ENCODE data around the gene NIT2.
"Not testable (repeated sequence)": the region's sequence is repeated elsewhere in the genome, so short reads cannot be mapped to it uniquely, and the experiment has no call there.

The NIT2 gene, protein sequence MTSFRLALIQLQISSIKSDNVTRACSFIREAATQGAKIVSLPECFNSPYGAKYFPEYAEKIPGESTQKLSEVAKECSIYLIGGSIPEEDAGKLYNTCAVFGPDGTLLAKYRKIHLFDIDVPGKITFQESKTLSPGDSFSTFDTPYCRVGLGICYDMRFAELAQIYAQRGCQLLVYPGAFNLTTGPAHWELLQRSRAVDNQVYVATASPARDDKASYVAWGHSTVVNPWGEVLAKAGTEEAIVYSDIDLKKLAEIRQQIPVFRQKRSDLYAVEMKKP

DNA sequence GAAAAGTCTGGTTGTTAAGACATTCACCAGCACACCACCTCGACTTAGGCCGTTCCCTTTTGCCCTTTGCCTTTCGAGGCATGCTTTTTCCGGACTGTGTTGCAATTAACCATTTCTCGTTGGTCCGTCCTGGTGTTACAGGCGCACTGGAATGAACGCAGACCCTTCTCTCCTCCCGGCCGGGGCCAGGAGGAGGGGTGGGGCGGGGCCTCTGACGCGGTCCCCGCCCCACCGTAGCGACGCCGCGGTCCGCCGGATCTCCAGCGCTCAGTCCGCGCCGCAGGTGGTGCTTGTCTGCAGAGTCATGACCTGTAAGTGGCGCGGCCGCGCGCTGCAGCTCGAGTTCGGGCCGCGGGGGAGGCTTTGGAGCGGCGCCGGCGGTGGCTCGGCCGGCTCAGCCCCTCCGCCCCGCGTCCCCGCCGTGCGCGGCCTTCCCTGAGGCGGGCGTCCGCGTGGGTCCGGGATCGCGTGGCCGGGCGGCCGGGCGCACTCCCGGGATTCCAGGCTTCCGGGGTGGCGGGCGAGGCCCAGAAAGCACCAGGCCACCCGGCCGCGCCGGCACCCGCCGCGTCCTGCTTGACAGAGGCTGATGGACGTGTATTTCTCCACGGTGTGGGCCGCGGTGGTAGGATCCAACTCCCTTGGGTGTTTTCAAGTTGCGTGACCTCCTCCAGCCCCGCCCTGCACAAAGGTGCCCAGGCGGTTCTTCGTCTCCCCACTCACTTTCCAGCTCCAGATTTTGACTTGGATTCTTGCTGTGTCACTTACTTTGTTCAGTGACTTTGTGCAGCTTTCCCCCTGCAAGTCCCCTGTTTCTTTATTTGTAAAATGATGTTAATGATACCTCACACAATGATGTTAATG lies at the start of gene NIT2:
TSS of gene NIT2 (plus strand) at position 270 of the 864 bp plus-strand sequence. CDS start at position 305, 35 bp downstream.
- DNase-seq (ENCODE audit: low spot score): peak; percentile 75

- DNase-seq (ENCODE audit: low spot score): no peak
Measured at GRCh38 chr3:100288288-100288894, 46.2 kb upstream of the NIT2 start.

GRCh38 chr3:100289339-100289738 lies 45.2 kb upstream of the NIT2 start:
- no peak for DNase-seq (ENCODE audit: low spot score)

GRCh38 chr3:100295089-100295488 lies 39.5 kb upstream of the NIT2 start:
- DNase-seq (ENCODE audit: low spot score): no peak

DNA sequence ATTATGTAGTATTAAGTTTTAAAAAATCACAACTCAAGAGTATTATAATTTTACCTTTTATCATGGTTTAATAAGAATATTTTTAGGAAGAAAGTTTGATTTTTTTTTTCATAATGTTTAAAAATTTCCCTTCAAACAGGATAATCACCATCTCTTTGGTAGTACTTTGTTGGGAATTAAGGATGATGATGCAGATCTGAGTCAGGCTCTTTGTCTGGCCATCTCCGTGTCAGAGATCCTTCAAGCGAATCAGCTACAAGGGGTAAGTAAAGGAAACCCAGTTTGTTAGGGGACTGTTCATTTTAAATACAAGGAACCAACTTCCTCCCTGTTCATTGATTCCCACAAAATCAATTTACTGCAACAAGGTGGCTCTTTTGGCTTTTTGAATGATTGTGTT lies 36.8 kb upstream of the NIT2 start:
- no peak for DNase-seq (ENCODE audit: low spot score)

GRCh38 chr3:100299016-100299415 lies 35.5 kb upstream of the NIT2 start:
- no peak for DNase-seq (ENCODE audit: low spot score)

GRCh38 chr3:100306695-100307094 lies 27.9 kb upstream of the NIT2 start:
- DNase-seq (ENCODE audit: low spot score): no peak

DNA sequence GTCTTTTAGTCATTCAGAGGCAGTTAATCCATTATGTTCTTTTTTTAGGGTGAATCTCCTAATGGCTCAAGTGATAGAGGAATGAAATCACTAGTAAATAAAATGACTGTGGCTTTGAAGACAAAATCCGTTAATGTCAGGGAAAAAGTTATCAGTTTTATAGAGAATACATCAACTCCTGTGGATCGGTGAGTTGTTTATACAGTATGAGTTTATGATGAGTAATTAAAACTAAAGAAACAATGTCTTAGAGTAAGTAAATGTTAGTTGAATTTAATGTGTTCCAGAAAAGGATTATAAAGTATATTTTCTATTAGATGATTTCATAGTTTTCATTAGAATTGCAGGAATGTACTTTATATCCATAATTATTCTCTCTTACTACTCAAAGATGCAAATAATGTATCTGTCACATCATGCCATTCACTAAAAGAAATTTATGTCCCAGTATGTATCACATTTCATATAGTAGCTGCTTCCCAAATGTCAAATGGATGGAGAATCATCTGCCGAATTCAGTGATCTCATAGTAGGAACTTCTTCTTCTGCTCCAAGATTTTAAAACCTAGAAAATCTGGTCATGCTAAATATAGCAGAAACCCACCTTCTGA lies 24.1 kb upstream of the NIT2 start:
- no peak for DNase-seq (ENCODE audit: low spot score)

- no peak for DNase-seq (ENCODE audit: low spot score)
Measured at GRCh38 chr3:100311011-100311410, 23.5 kb upstream of the NIT2 start.

DNA sequence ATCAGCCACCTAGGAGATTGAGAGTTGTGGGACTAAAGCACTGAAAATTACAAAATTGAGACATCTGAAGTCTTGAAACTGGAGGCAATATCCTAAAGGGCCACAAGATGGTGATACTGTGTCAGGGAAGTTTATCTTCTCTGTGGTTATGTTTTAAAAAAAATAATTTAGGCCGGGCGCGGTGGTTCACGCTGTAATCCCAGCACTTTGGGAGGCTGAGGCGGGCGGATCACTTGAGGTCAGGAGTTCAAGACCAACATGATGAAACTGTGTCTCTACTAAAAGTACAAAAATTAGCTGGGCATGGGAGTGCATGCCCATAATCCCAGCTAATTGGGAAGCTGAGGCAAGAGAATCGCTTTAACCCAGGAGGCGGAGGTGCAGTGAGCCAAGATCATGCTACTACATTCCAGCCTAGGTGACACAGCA lies 17.9 kb upstream of the NIT2 start:
- DNase-seq (ENCODE audit: low spot score): peak; percentile 21

- DNase-seq (ENCODE audit: low spot score): no peak
Measured at GRCh38 chr3:100317912-100318311, 16.6 kb upstream of the NIT2 start.

DNA sequence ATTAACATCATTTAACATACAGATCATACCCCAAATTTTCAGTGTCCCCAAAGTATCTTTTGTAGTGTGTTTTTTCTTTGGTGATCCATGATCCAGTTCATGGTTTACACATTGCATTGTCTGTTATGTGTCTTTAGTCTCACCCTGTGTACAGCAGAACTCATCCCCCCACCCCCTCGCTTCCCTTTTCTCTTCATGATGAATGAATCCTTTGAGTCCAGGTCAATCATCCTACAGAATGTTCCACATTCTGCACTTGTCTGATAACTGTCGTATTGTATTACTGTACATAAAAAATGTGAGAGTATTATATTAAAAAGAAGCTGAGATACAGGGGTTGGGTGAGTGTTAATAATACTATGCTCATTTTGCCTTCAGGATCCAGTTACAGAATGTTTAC lies 14.6 kb upstream of the NIT2 start:
- DNase-seq (ENCODE audit: low spot score): no peak

DNA sequence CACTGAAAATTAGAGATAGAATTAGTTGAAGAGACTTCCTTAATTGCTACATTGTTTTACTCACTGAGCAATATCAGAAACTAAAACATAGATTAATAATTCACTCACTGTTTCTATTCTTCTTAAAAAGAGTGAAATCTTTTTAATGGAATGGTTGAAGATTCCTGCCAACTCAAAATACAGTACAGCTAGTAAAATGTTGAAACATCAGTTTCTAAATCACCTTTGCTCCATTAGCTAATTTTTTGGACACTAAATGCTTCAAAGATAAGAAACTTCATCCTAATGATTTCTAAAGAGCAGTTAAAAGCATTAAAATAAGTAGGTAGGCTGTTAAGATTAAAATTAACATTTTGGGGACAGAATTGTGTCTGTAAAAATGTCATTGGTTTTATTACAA lies 10.5 kb upstream of the NIT2 start:
- no peak for DNase-seq (ENCODE audit: low spot score)

GRCh38 chr3:100325827-100326226 lies 8.7 kb upstream of the NIT2 start:
- no peak for DNase-seq (ENCODE audit: low spot score)

DNA sequence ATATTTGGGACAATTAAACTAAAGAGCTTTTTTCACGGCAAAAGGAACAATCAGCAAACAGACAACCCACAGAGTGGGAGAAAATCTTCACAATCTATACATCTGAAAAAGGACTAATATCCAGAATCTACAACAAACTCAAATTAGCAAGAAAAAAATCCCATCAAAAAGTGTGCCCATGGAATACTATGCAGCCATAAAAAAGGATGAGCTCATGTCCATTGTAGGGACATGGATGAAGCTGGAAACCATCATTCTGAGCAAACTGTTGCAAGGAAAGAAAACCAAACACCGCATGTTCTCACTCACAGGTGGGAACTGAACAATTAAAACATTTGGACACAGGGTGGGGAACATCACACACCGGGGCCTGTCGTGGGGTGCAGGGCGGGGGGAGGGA lies 7.2 kb upstream of the NIT2 start:
- not testable (repeated sequence) for DNase-seq (ENCODE audit: low spot score)

- no peak for DNase-seq (ENCODE audit: low spot score)
Measured at GRCh38 chr3:100329800-100330489, 4.6 kb upstream of the NIT2 start.

DNA sequence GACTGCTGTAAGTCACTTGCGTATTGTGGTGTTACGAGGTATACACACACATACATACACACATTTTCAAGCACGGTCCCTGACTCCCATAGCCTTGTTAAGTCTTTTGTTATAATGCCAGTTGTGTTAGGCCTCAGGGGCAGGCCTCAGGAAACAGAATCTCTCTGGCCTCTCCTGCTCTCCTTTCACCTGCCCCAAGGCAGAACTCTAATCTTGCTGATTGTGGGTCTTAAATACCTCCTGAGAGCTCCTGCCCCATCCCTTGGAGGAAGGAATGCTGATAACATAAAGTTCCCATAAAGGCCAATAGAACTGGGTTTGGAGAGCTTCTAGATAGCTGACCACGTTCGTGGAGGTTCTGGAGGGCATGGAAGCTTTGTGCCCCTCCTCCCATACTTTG lies 3.9 kb upstream of the NIT2 start:
- DNase-seq (ENCODE audit: low spot score): no peak

DNA sequence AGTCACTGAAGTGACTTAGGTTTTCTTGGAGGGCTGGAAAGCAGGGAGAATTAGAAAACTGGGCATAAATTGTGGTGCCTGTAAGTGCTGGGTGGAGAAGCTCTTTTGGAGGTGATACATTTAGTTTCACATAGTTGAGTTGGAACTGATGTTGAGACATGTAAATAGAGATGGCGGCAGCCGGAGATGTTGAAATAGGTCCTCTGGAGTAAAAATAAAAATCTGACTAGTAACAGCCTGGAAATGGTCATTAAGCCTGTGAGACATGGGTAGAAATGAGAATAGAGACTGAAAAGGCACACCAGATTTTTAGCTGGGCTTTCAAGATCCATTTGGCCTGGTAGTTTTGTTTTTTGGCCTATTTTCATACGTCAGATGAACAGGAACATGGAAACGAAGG lies 2.9 kb upstream of the NIT2 start:
- DNase-seq (ENCODE audit: low spot score): no peak

DNA sequence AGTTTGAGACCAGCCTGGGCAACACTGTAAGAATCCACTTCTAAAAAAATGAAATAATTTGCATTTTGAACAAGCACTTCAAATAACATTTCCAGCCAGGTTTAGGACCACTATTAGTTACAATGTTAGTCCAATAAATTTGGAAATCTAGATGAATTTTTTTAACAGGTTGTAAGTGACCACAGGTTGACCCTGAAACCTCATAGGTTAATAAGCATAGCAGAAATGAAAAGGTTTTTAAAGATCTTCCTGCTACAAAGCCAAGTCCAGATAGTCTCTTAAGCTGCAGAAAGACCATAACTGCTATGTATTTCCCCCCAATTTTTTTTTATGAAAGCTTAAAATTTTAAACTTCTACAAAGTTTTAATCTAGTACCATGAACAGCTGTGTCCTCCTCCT lies 1.5 kb upstream of the NIT2 start:
- DNase-seq (ENCODE audit: low spot score): no peak

GRCh38 chr3:100333970-100334487 lies 528 bp upstream of the NIT2 start:
- no peak for DNase-seq (ENCODE audit: low spot score)

DNA sequence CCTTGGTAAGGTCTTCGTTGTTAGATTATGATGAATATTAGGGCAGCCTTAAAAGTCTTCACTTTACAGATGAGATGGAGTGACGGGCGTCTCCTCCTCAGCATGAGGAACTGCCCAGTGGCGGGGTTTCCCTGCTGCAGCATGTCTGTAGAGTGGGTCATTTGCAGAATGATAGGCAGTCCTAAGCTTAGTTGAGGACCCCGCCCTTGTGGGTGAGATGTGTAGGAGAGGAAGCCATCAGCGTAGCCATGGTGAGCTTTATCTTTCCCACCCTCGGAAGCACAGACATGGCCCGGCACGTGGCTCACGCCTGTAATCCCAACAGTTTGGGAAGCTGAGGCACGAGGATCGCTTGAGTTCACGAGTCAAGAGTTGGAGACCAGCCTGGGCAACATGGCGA lies 877 bp downstream of the NIT2 start:
- DNase-seq (ENCODE audit: low spot score): no peak

GRCh38 chr3:100336229-100336628 lies 1.7 kb downstream of the NIT2 start:
- DNase-seq (ENCODE audit: low spot score): not testable (repeated sequence)

Data from CD4-positive, alpha-beta T cell treated with Interleukin-6 at 100 ng/mL for 8 hours (primary cell).